Measurements from ENCODE around the gene GCFC2. TPM values are rescaled to one million over a fixed set of nuclear protein-coding genes. Genes with fewer than 3 reads are reported as not detected.
"Not testable (repeated sequence)": the region's sequence is repeated elsewhere in the genome, so short reads cannot be mapped to it uniquely, and the experiment has no call there.

The GCFC2 gene
- total and polyA plus RNA-seq, 9 donors, result 15.8 to 40.5 (median 24.5) TPM

DNA sequence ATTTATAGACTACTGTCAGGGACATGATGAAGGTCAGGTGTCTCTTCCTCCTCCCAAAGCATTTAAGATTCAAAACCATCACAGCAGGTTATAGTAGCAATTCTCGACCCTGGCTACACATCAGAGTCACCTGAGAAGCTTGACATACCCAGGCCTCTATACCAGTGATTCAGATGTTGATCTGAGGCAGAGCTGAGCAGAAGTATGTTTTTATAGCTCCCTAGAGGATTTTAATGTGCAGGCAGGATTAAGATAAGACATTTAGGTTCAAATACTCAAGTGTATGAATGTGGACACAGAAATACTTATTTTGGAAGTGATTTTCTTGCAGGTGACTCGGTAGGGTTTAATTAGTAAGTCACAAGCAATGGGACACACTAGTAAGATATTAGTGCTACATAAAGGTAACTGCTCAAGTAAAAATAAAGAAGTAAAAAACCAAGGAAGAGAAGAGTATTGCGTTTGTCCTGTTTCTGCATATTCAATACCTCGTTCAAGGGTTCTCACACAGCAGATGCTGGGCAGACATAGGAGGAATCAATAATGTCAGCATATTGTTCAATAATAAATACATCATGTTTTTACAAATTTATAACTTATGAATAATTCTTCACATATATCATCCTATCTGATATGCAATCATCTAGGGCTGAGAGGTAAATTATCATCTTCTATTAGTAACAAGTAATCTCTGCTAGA is 7.0 kb downstream of the GCFC2 start:
- DNase-seq, result no peak
- TF ChIP-seq POLR2A (IDR thresholded peaks at IDR 0.05) (no peak), EP300 (IDR thresholded peaks at IDR 0.05) (no peak)
- TF ChIP-seq, protein P1, sequence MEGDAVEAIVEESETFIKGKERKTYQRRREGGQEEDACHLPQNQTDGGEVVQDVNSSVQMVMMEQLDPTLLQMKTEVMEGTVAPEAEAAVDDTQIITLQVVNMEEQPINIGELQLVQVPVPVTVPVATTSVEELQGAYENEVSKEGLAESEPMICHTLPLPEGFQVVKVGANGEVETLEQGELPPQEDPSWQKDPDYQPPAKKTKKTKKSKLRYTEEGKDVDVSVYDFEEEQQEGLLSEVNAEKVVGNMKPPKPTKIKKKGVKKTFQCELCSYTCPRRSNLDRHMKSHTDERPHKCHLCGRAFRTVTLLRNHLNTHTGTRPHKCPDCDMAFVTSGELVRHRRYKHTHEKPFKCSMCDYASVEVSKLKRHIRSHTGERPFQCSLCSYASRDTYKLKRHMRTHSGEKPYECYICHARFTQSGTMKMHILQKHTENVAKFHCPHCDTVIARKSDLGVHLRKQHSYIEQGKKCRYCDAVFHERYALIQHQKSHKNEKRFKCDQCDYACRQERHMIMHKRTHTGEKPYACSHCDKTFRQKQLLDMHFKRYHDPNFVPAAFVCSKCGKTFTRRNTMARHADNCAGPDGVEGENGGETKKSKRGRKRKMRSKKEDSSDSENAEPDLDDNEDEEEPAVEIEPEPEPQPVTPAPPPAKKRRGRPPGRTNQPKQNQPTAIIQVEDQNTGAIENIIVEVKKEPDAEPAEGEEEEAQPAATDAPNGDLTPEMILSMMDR (IDR thresholded peaks at IDR 0.05), result no peak
- H3K9me3 ChIP-seq, result no peaks in the 10 kb centered on the region
- intact Hi-C loops (cut with DNase I), result no loop called here
- H3K36me3 ChIP-seq, result no peaks in the 10 kb centered on the region
- no peak overlapping the region for H3K4me3 ChIP-seq
- WGBS, 3 donors, result 88 to 89% (median 89%) methylated on average over 4 of the region's 4 CpGs
- no peak overlapping the region for H3K27ac ChIP-seq
- H3K4me1 ChIP-seq (ENCODE audit: insufficient read depth), result no peaks in the 10 kb centered on the region
- no peaks in the 10 kb centered on the region for H3K27me3 ChIP-seq

GRCh38 chr2:75702593-75702992 is 8.1 kb downstream of the GCFC2 start:
- Histone ChIP-seq H3K27me3 (no peaks in the 10 kb centered on the region), H3K9me3 (no peaks in the 10 kb centered on the region), H3K36me3 (no peaks in the 10 kb centered on the region), H3K4me1 (ENCODE audit: insufficient read depth) (no peaks in the 10 kb centered on the region), H3K4me3 (no peak overlapping the region), H3K27ac (no peak overlapping the region)
- DNase-seq, result no peak
- intact Hi-C loops (cut with DNase I), result no loop called here
- WGBS, 3 donors, result 90 to 94% (median 93%) methylated on average over 4 of the region's 4 CpGs
- TF ChIP-seq POLR2A (IDR thresholded peaks at IDR 0.05) (no peak), EP300 (IDR thresholded peaks at IDR 0.05) (no peak)
- TF ChIP-seq, protein P1 (IDR thresholded peaks at IDR 0.05), result no peak

- TF ChIP-seq EP300 (IDR thresholded peaks at IDR 0.05) (no peak), POLR2A (IDR thresholded peaks at IDR 0.05) (no peak)
- TF ChIP-seq, protein P1 (IDR thresholded peaks at IDR 0.05), result no peak
- WGBS, 3 donors, result 57 to 82% (median 73%) methylated on average over 2 of the region's 2 CpGs
- H3K36me3 ChIP-seq, result no peaks in the 10 kb centered on the region
- H3K4me3 ChIP-seq, result no peak overlapping the region
- no peaks in the 10 kb centered on the region for H3K9me3 ChIP-seq
- no peaks in the 10 kb centered on the region for H3K27me3 ChIP-seq
- intact Hi-C loops (cut with DNase I), result no loop called here
- no peaks in the 10 kb centered on the region for H3K4me1 ChIP-seq (ENCODE audit: insufficient read depth)
- DNase-seq, result no peak
- no peak overlapping the region for H3K27ac ChIP-seq
These were observed 11.8 kb downstream of the GCFC2 start for GRCh38 chr2:75698918-75699317.

DNA sequence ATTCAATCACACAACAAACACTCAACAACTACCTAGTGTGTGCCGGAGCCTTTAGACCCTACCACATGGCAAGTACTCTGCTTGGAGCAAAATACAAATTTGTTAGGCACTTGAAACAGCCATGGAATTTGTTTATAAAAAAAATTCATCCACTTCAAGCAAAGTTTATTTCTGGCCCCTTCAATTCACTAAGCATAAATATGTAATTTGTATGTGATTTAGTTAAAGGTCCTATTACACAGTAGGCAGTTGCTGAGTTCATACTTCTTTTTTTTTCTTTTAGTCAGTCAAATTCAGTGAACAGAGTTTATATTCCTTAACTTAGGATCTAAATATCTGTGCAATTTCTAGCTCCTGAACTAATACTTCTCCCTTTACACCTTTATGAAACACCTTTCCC is 22.5 kb downstream of the GCFC2 start:
- Histone ChIP-seq H3K4me1 (ENCODE audit: insufficient read depth) (no peaks in the 10 kb centered on the region), H3K9me3 (no peaks in the 10 kb centered on the region), H3K4me3 (no peak overlapping the region), H3K27ac (no peak overlapping the region), H3K27me3 (no peaks in the 10 kb centered on the region), H3K36me3 (no peaks in the 10 kb centered on the region)
- intact Hi-C loops (cut with DNase I), result no loop called here
- 66 to 91% (median 68%) methylated on average over 1 of the region's 1 CpG for WGBS, 3 donors
- DNase-seq, result no peak
- TF ChIP-seq, protein P1 (IDR thresholded peaks at IDR 0.05), result no peak
- no peak for TF ChIP-seq POLR2A (IDR thresholded peaks at IDR 0.05)
- no peak for TF ChIP-seq EP300 (IDR thresholded peaks at IDR 0.05)

- not testable (repeated sequence) for H3K36me3 ChIP-seq
- 97 to 99% (median 98%) methylated on average over 5 of the region's 5 CpGs for WGBS, 3 donors
These were observed 27.3 kb downstream of the GCFC2 start for GRCh38 chr2:75683430-75683829.

More at GRCh38 chr2:75683430-75683829, 27.3 kb downstream of the GCFC2 start:
- H3K4me3 ChIP-seq; intact Hi-C loops (cut with DNase I); H3K9me3 ChIP-seq; DNase-seq; H3K27ac ChIP-seq; H3K4me1 ChIP-seq (ENCODE audit: insufficient read depth); H3K27me3 ChIP-seq: not testable (repeated sequence)
